GM12878 (cell line): ENCODE data around the gene ANTXR1. TPM values are rescaled to one million over a fixed set of nuclear protein-coding genes. Genes with fewer than 3 reads are reported as not detected.

Experiments used
- ATAC-seq: fragments of 200-7000 bp; cut with Tn5 transposase; 3 replicates; pipeline ENCODE4 v1.9.1; 2020; ENCODE audit warnings: mild to moderate bottlenecking, moderate library complexity
- BruUV-seq: library from RNA; stranded (reverse); fragments of 400-500 nt; replicated peaks from 2 replicates; lab custom pipeline; 2021; lab: Mats Ljungman, UMichigan
- CTCF ChIA-PET: fragments of 300-600 bp; sonication (Branson Sonifier 250); formaldehyde crosslinking; extraction: SDS; loops from one replicate; lab custom pipeline; 2021; ENCODE audit warnings: inconsistent platforms; lab: Yijun Ruan, JAX
- POLR2A ChIA-PET: fragments of 350-600 bp; formaldehyde crosslinking; extraction: SDS; loops from one replicate; lab custom pipeline; 2021; ENCODE audit warnings: inconsistent platforms; lab: Charles Lee
- RAD21 ChIA-PET: fragments of 300-600 bp; sonication (Branson Sonifier 250); formaldehyde crosslinking; loops from one replicate; lab custom pipeline; 2023; ENCODE audit warnings: antibody characterized with exemption; ENCODE audit not compliant: unreplicated experiment; lab: Charles Lee
- SMC1A ChIA-PET: fragments of 300-600 bp; sonication (Branson Sonifier 250); formaldehyde crosslinking; loops from one replicate; lab custom pipeline; 2023; ENCODE audit not compliant: unreplicated experiment, uncharacterized antibody; lab: Charles Lee
- DNase-seq: peaks from one replicate; pipeline ENCODE4 v3.0.0-alpha.2; 2011; ENCODE audit warnings: low read depth, low spot score
- FAIRE-seq: peaks from 3 replicates; lab custom pipeline; 2011; peaks lifted over from hg19 to GRCh38; lab: Jason Lieb, UNC
- H2AFZ ChIP-seq: 2 replicates; pipeline ENCODE4 v1.6.0; 2011; ENCODE audit warnings: low read depth, low read length, control low read depth; ENCODE audit not compliant: control insufficient read depth
- H3K27ac ChIP-seq: 2 replicates; pipeline ENCODE4 v1.5.1; 2011; ENCODE audit warnings: control low read depth; ENCODE audit not compliant: control insufficient read depth, insufficient read depth
- H3K27me3 ChIP-seq, 2 experiments: replicated peaks in 1 of 2; 2 replicates each; pipeline versions ENCODE4 v1.6.0 to v1.6.1; 2011; ENCODE audit warnings: low read length in 1 of 2; ENCODE audit not compliant: control insufficient read depth in 2 of 2, insufficient read depth in 2 of 2
- H3K36me3 ChIP-seq, 2 experiments: 2 replicates each; pipeline ENCODE4 v1.5.1; 2011; ENCODE audit warnings: low read length in 1 of 2; ENCODE audit not compliant: control insufficient read depth in 2 of 2, insufficient read depth in 2 of 2
- H3K4me1 ChIP-seq: 2 replicates; pipeline ENCODE4 v1.6.1; 2011; ENCODE audit warnings: mild to moderate bottlenecking, low read length, moderate library complexity, mixed read lengths; ENCODE audit not compliant: control insufficient read depth, insufficient read depth
- H3K4me2 ChIP-seq: 2 replicates; pipeline ENCODE4 v1.6.0; 2011; ENCODE audit warnings: control low read depth; ENCODE audit not compliant: control insufficient read depth, insufficient read depth
- H3K4me3 ChIP-seq: fragments of 200-600 bp; sonication (generic); 2 replicates; pipeline ENCODE4 v1.5.1; 2016
- H3K79me2 ChIP-seq: 2 replicates; pipeline ENCODE4 v1.6.0; 2011; ENCODE audit warnings: low read length; ENCODE audit not compliant: control insufficient read depth, insufficient read depth
- H3K9ac ChIP-seq: 2 replicates; pipeline ENCODE4 v1.8.0; 2011; ENCODE audit warnings: low read length, control low read depth, mixed read lengths; ENCODE audit not compliant: control insufficient read depth, insufficient read depth
- H3K9me3 ChIP-seq: replicated peaks from 3 replicates; pipeline ENCODE4 v1.5.1; 2011; ENCODE audit warnings: mild to moderate bottlenecking, low read length; ENCODE audit not compliant: control insufficient read depth, insufficient read depth
- H4K20me1 ChIP-seq: 2 replicates; pipeline ENCODE4 v1.6.0; 2011; ENCODE audit not compliant: control insufficient read depth, insufficient read depth
- ESRRA ChIP-seq: IDR thresholded peaks from 2 replicates; pipeline ENCODE4 v1.6.1; 2012; ENCODE audit warnings: mild to moderate bottlenecking, low read length, improper control_type of control experiment
- EZH2 ChIP-seq: IDR thresholded peaks from 2 replicates; pipeline ENCODE4 v1.6.1; 2012; ENCODE audit warnings: low read depth, mild to moderate bottlenecking, control low read depth, inconsistent platforms, low read length, borderline replicate concordance; ENCODE audit not compliant: control insufficient read depth
- GABPA ChIP-seq: IDR thresholded peaks from 2 replicates; pipeline ENCODE4 v1.6.1; 2014; ENCODE audit warnings: antibody characterized with exemption, low read depth, mild to moderate bottlenecking, inconsistent platforms
- IRF5 ChIP-seq: fragments of 450-650 bp; IDR thresholded peaks from 2 replicates; pipeline ENCODE4 v1.6.1; 2017; ENCODE audit warnings: borderline replicate concordance
- MAX ChIP-seq: IDR thresholded peaks from 2 replicates; pipeline ENCODE4 v1.6.1; 2012; ENCODE audit warnings: low read depth, low read length, improper control_type of control experiment
- MEF2B ChIP-seq: fragments of 450-650 bp; IDR thresholded peaks from 2 replicates; pipeline ENCODE4 v1.6.1; 2018; ENCODE audit warnings: mild to moderate bottlenecking, moderate library complexity; ENCODE audit not compliant: partially characterized antibody, poor library complexity, severe bottlenecking
- NBN ChIP-seq: fragments of 450-650 bp; IDR thresholded peaks from 2 replicates; pipeline ENCODE4 v1.6.1; 2016
- NR2C1 ChIP-seq: fragments of 450-650 bp; IDR thresholded peaks from 2 replicates; pipeline ENCODE4 v1.6.1; 2017; ENCODE audit warnings: antibody characterized with exemption, mild to moderate bottlenecking, moderate library complexity
- POU2F2 ChIP-seq: IDR thresholded peaks from 3 replicates; pipeline ENCODE4 v1.6.1; 2011; ENCODE audit warnings: low read depth, mild to moderate bottlenecking, low read length, borderline replicate concordance
- RAD21 ChIP-seq: IDR thresholded peaks from 2 replicates; pipeline ENCODE4 v1.6.1; 2011; ENCODE audit warnings: mild to moderate bottlenecking, low read depth, low read length, moderate library complexity; ENCODE audit not compliant: insufficient read depth
- RFX5 ChIP-seq: IDR thresholded peaks from 2 replicates; pipeline ENCODE4 v1.6.1; 2011; ENCODE audit warnings: low read depth, low read length, improper control_type of control experiment
- SUPT20H ChIP-seq: IDR thresholded peaks from 2 replicates; pipeline ENCODE4 v1.6.1; 2011; ENCODE audit warnings: low read depth, mild to moderate bottlenecking, low read length, moderate library complexity, borderline replicate concordance; ENCODE audit not compliant: control insufficient read depth
- TAF1 ChIP-seq: IDR thresholded peaks from 2 replicates; pipeline ENCODE4 v1.6.1; 2011; ENCODE audit warnings: mild to moderate bottlenecking, low read depth, low read length, borderline replicate concordance
- TBL1XR1 ChIP-seq: IDR thresholded peaks from 2 replicates; pipeline ENCODE4 v1.6.1; 2012; ENCODE audit warnings: low read depth, low read length, improper control_type of control experiment
- WRNIP1 ChIP-seq: IDR thresholded peaks from 2 replicates; pipeline ENCODE4 v1.6.1; 2011; ENCODE audit warnings: low read depth, low read length, improper control_type of control experiment, borderline replicate concordance
- ZNF384 ChIP-seq: IDR thresholded peaks from 2 replicates; pipeline ENCODE4 v1.6.1; 2012; ENCODE audit warnings: low read depth, mild to moderate bottlenecking, low read length, improper control_type of control experiment, borderline replicate concordance
- WGBS: methylation state at CpG from one replicate; pipeline ENCODE4 v1.1.6; 2016; ENCODE audit warnings: low lambda C conversion rate; ENCODE audit not compliant: insufficient replicate concordance, insufficient coverage; ENCODE audit errors: missing lambda C conversion rate; 5-methylcytosine and 5-hydroxymethylcytosine counted together
- in situ Hi-C: fragments of 300-500 bp; cut with MboI; formaldehyde crosslinking; loops from 9 replicates; pipeline ENCODE4 v1.14.3; 2018; ENCODE audit warnings: mixed read lengths
- intact Hi-C: fragments of 100-400 bp; cut with micrococcal nuclease; formaldehyde crosslinking; loops from one replicate; pipeline ENCODE4 v1.14.2; 2022; ENCODE audit not compliant: unreplicated experiment
- polyA plus RNA-seq, 11 experiments: library from polyadenylated mRNA; depleted of rRNA in 4 of 11; unstranded in 6 of 11; stranded (reverse) in 5 of 11; fragments of >200 nt; fragmentation: Nextera tagmentation in 4 of 11; fragmentation: Illumina TruSeq in 1 of 11; extraction: Ambion mirVana in 4 of 11; extraction: Trizol in 1 of 11; gene quantifications; 1 replicate in 1 of 11; 2 replicates in 10 of 11; pipeline versions ENCODE4 v1.2.1 to v1.2.3, GENCODE V29; 2011 to 2016; ENCODE audit warnings: inconsistent platforms in 2 of 11, missing spikeins in 2 of 11, low read depth in 1 of 11
- total RNA-seq, 4 experiments: library from RNA; depleted of rRNA in 3 of 4; stranded (reverse); fragments of >200 nt in 3 of 4; fragmentation: Illumina TruSeq in 1 of 4; extraction: Trizol in 1 of 4; gene quantifications; 2 replicates each; pipeline versions ENCODE4 v1.2.1 to v1.2.3, GENCODE V29; 2013 to 2021

The ANTXR1 gene
- total and polyA plus RNA-seq, 10 of the 15 experiments (the other 5 are each of a cell fraction or from before 2014, with no cell fraction given): 0.09 to 0.26 TPM; not detected in 8

GRCh38 chr2:69213782-69214181 is 200.8 kb downstream of the ANTXR1 start:
- Histone ChIP-seq H3K79me2 (no peaks in the 10 kb centered on the region), H4K20me1 (no peaks in the 10 kb centered on the region; the same call in 1 of the 2 replicates)
- no TSS peak for BruUV-seq
- TF ChIP-seq EZH2 (no peak), RAD21 (no peak), WRNIP1 (no peak), NR2C1 (no peak)
- TF ChIP-seq, all 136 proteins: peak for 0
- ATAC-seq (no peak), DNase-seq (no peak), FAIRE-seq (no peak)
- H3K36me3 ChIP-seq: no peaks in the 10 kb centered on the region
- H3K9ac ChIP-seq: no peak overlapping the region
- ChIA-PET POLR2A (no interaction called here), SMC1A (no interaction called here), CTCF (no interaction called here), RAD21 (no interaction called here)
- H3K27me3 ChIP-seq: peaks cover 4 to 7% of the 10 kb centered on the region in 2 experiments
- WGBS: 7% methylated on average over 4 of the region's 4 CpGs
- in situ Hi-C loops (no loop called here), intact Hi-C loops (no loop called here)
- H3K27ac ChIP-seq: no peak overlapping the region
- no peaks in the 10 kb centered on the region for H3K9me3 ChIP-seq
- H3K4me2 ChIP-seq: no peak overlapping the region
- no peak overlapping the region for H2AFZ ChIP-seq
- no peak overlapping the region for H3K4me3 ChIP-seq
- H3K4me1 ChIP-seq: no peaks in the 10 kb centered on the region

- BruUV-seq: no TSS peak
- CTCF ChIA-PET: interaction anchor here (0.6 kb wide), 1 partner anchor 11 kb away, joined by 5 read pairs; no protein-coding TSS in a partner anchor
- Histone ChIP-seq H3K79me2 (no peaks in the 10 kb centered on the region), H3K4me1 (no peaks in the 10 kb centered on the region), H3K4me2 (no peak overlapping the region), H4K20me1 (no peaks in the 10 kb centered on the region; the same call in 1 of the 2 replicates), H2AFZ (no peak overlapping the region), H3K27ac (no peak overlapping the region), H3K27me3 (peaks cover 3% of the 10 kb centered on the region in 2 experiments; a peak in 3 of 4 replicates), H3K36me3 (no peaks in the 10 kb centered on the region), H3K4me3 (no peak overlapping the region), H3K9me3 (no peaks in the 10 kb centered on the region), H3K9ac (no peak overlapping the region)
- RAD21 ChIA-PET: no interaction called here
- POLR2A ChIA-PET: no interaction called here
- SMC1A ChIA-PET: no interaction called here
- no peak for ATAC-seq
- DNase-seq: no peak
- no peak for TF ChIP-seq TAF1
- TF ChIP-seq IRF5: no peak
- TF ChIP-seq SUPT20H: no peak
- TF ChIP-seq NBN: no peak
- TF ChIP-seq ZNF384: no peak
- no peak for TF ChIP-seq TBL1XR1
- TF ChIP-seq ESRRA: no peak
- no peak for TF ChIP-seq RFX5
- no peak for TF ChIP-seq GABPA
- TF ChIP-seq MEF2B: no peak
- TF ChIP-seq POU2F2: no peak
- TF ChIP-seq MAX: no peak
- WGBS: 15% methylated on average over 5 of the region's 5 CpGs
- intact Hi-C loops: no loop called here
- in situ Hi-C loops: no loop called here
- no peak for FAIRE-seq
These were observed 201.9 kb downstream of the ANTXR1 start for GRCh38 chr2:69214898-69215297.
